Measurements from ENCODE around the gene IRF3.

IRF3 gene

GRCh38 chr19:49660338-49660961, 5.2 kb downstream of the IRF3 start:
- peaks cover 49% of the 10 kb centered on the region for H3K36me3 Mint-ChIP-seq (ENCODE audit: low read depth)
- H3K4me3 Mint-ChIP-seq: no peak overlapping the region
- H3K27ac Mint-ChIP-seq: no peak overlapping the region
- no peak for TF ChIP-seq CTCF (IDR thresholded peaks at IDR 0.05; ENCODE audit: unreplicated experiment in 3 of 3)
- H3K9me3 Mint-ChIP-seq: no peaks in the 10 kb centered on the region
- peaks cover 10% of the 10 kb centered on the region for H3K4me1 Mint-ChIP-seq
- H3K27me3 Mint-ChIP-seq (ENCODE audit: low read depth): peaks cover 3% of the 10 kb centered on the region

- Mint-ChIP-seq H3K27ac (no peak overlapping the region), H3K9me3 (no peaks in the 10 kb centered on the region), H3K4me3 (no peak overlapping the region), H3K4me1 (no peaks in the 10 kb centered on the region), H3K27me3 (ENCODE audit: low read depth) (peaks cover 3% of the 10 kb centered on the region), H3K36me3 (ENCODE audit: low read depth) (peaks cover 54% of the 10 kb centered on the region)
- TF ChIP-seq CTCF (IDR thresholded peaks at IDR 0.05; ENCODE audit: unreplicated experiment in 3 of 3): no peak
Observed at GRCh38 chr19:49658566-49659442, 6.9 kb downstream of the IRF3 start.

GRCh38 chr19:49658139-49658517, 7.5 kb downstream of the IRF3 start:
- H3K4me1 Mint-ChIP-seq: no peaks in the 10 kb centered on the region
- peaks cover 54% of the 10 kb centered on the region for H3K36me3 Mint-ChIP-seq (ENCODE audit: low read depth)
- H3K27me3 Mint-ChIP-seq (ENCODE audit: low read depth): peaks cover 3% of the 10 kb centered on the region
- no peak overlapping the region for H3K27ac Mint-ChIP-seq
- no peak overlapping the region for H3K4me3 Mint-ChIP-seq
- TF ChIP-seq CTCF (IDR thresholded peaks at IDR 0.05; ENCODE audit: unreplicated experiment in 3 of 3): no peak
- H3K9me3 Mint-ChIP-seq: no peaks in the 10 kb centered on the region

GRCh38 chr19:49657493-49658138, 8.0 kb downstream of the IRF3 start:
- TF ChIP-seq CTCF (IDR thresholded peaks at IDR 0.05; ENCODE audit: unreplicated experiment in 3 of 3): no peak
- Mint-ChIP-seq H3K4me1 (no peaks in the 10 kb centered on the region), H3K9me3 (no peaks in the 10 kb centered on the region), H3K27ac (peak overlapping the region in 1 of 3 experiments; percentile 41), H3K4me3 (peak overlapping the region in 1 of 3 experiments; percentile 31), H3K36me3 (ENCODE audit: low read depth) (peaks cover 57% of the 10 kb centered on the region), H3K27me3 (ENCODE audit: low read depth) (peaks cover 3% of the 10 kb centered on the region)

GRCh38 chr19:49656456-49657109, 9.1 kb downstream of the IRF3 start:
- Mint-ChIP-seq H3K27ac (no peak overlapping the region), H3K4me1 (no peaks in the 10 kb centered on the region), H3K27me3 (ENCODE audit: low read depth) (peaks cover 3% of the 10 kb centered on the region), H3K4me3 (no peak overlapping the region), H3K9me3 (no peaks in the 10 kb centered on the region), H3K36me3 (ENCODE audit: low read depth) (peaks cover 55% of the 10 kb centered on the region)
- TF ChIP-seq CTCF (IDR thresholded peaks at IDR 0.05; ENCODE audit: unreplicated experiment in 3 of 3): no peak
